ENCODE data around the gene SERPINB3. TPM values are rescaled to one million over a fixed set of nuclear protein-coding genes. Genes with fewer than 3 reads are reported as not detected.
"Not testable (repeated sequence)": the region's sequence is repeated elsewhere in the genome, so short reads cannot be mapped to it uniquely, and the experiment has no call there.

Gene SERPINB3
- total RNA-seq, result not detected

GRCh38 chr18:63661750-63662149 is at the start of gene SERPINB3:
Gene SERPINB3 (minus strand): TSS chr18:63661893. CDS start chr18:63661216, 677 bp downstream.
- H3K27me3 ChIP-seq (replicated peaks; ENCODE audit: insufficient read depth); H3K9me3 ChIP-seq; ATAC-seq (ENCODE audit: insufficient number of reproducible peaks, low FRiP score, low read depth); DNase-seq (ENCODE audit: low spot score); H3K4me1 ChIP-seq (ENCODE audit: control insufficient read depth in 1 of 2, low read depth in 2 of 2); H3K27ac ChIP-seq; H3K36me3 ChIP-seq; H3K4me3 ChIP-seq: not testable (repeated sequence)

- Histone ChIP-seq H3K27ac (no peak overlapping the region), H3K4me3 (no peak overlapping the region), H3K36me3 (no peaks in the 10 kb centered on the region), H3K27me3 (replicated peaks; ENCODE audit: insufficient read depth) (no peaks in the 10 kb centered on the region), H3K4me1 (ENCODE audit: control insufficient read depth in 1 of 2, low read depth in 2 of 2) (no peaks in the 10 kb centered on the region), H3K9me3 (peaks cover 2% of the 10 kb centered on the region)
- TF ChIP-seq CTCF (IDR thresholded peaks at IDR 0.05), result no peak
- DNase-seq (ENCODE audit: low spot score) (no peak), ATAC-seq (ENCODE audit: insufficient number of reproducible peaks, low FRiP score, low read depth) (no peak)
Measured at GRCh38 chr18:63708650-63709049, 47.0 kb upstream of the SERPINB3 start.

GRCh38 chr18:63707816-63708215 is 46.1 kb upstream of the SERPINB3 start:
- no peaks in the 10 kb centered on the region for H3K36me3 ChIP-seq
- no peak for ATAC-seq (ENCODE audit: insufficient number of reproducible peaks, low FRiP score, low read depth)
- DNase-seq (ENCODE audit: low spot score), result no peak
- no peaks in the 10 kb centered on the region for H3K27me3 ChIP-seq (replicated peaks; ENCODE audit: insufficient read depth)
- no peaks in the 10 kb centered on the region for H3K4me1 ChIP-seq (ENCODE audit: control insufficient read depth in 1 of 2, low read depth in 2 of 2)
- no peaks in the 10 kb centered on the region for H3K9me3 ChIP-seq
- TF ChIP-seq CTCF (IDR thresholded peaks at IDR 0.05), result no peak
- no peak overlapping the region for H3K27ac ChIP-seq
- H3K4me3 ChIP-seq, result no peak overlapping the region

GRCh38 chr18:63705401-63705800 is 43.7 kb upstream of the SERPINB3 start:
- ATAC-seq (ENCODE audit: insufficient number of reproducible peaks, low FRiP score, low read depth), result no peak
- TF ChIP-seq CTCF (IDR thresholded peaks at IDR 0.05), result no peak
- H3K27ac ChIP-seq, result no peak overlapping the region

GRCh38 chr18:63702660-63703059 is 41.0 kb upstream of the SERPINB3 start, which contains the start of gene SERPINB11:
Gene SERPINB11 (plus strand): TSS chr18:63702960. CDS start chr18:63710194, 7,234 bp downstream.
- no peak for TF ChIP-seq CTCF (IDR thresholded peaks at IDR 0.05)
- ATAC-seq (ENCODE audit: insufficient number of reproducible peaks, low FRiP score, low read depth), result no peak

More at GRCh38 chr18:63705401-63705800, 43.7 kb upstream of the SERPINB3 start:
- Histone ChIP-seq H3K4me3 (no peak overlapping the region), H3K4me1 (ENCODE audit: control insufficient read depth in 1 of 2, low read depth in 2 of 2) (no peaks in the 10 kb centered on the region), H3K36me3 (no peaks in the 10 kb centered on the region), H3K27me3 (replicated peaks; ENCODE audit: insufficient read depth) (no peaks in the 10 kb centered on the region), H3K9me3 (no peaks in the 10 kb centered on the region)
- DNase-seq (ENCODE audit: low spot score), result no peak

GRCh38 chr18:63701952-63702351 is 40.3 kb upstream of the SERPINB3 start:
- H3K4me1 ChIP-seq (ENCODE audit: control insufficient read depth in 1 of 2, low read depth in 2 of 2), result no peaks in the 10 kb centered on the region
- TF ChIP-seq CTCF (IDR thresholded peaks at IDR 0.05), result no peak
- no peak for ATAC-seq (ENCODE audit: insufficient number of reproducible peaks, low FRiP score, low read depth)

More at GRCh38 chr18:63702660-63703059, 41.0 kb upstream of the SERPINB3 start, which contains the start of gene SERPINB11:
- Histone ChIP-seq H3K27me3 (replicated peaks; ENCODE audit: insufficient read depth) (no peaks in the 10 kb centered on the region), H3K9me3 (no peaks in the 10 kb centered on the region), H3K4me1 (ENCODE audit: control insufficient read depth in 1 of 2, low read depth in 2 of 2) (no peaks in the 10 kb centered on the region), H3K4me3 (no peak within 1 kb of the TSS), H3K36me3 (no peaks in the 10 kb centered on the region), H3K27ac (no peak within 1 kb of the TSS)
- DNase-seq (ENCODE audit: low spot score), result no peak

More at GRCh38 chr18:63701952-63702351, 40.3 kb upstream of the SERPINB3 start:
- no peaks in the 10 kb centered on the region for H3K36me3 ChIP-seq
- no peaks in the 10 kb centered on the region for H3K9me3 ChIP-seq
- no peaks in the 10 kb centered on the region for H3K27me3 ChIP-seq (replicated peaks; ENCODE audit: insufficient read depth)
- no peak overlapping the region for H3K27ac ChIP-seq
- DNase-seq (ENCODE audit: low spot score), result no peak
- no peak overlapping the region for H3K4me3 ChIP-seq

All from thoracic aorta (tissue), 2 donors.